GM18519 (cell line): ENCODE data around the gene NRARP.
A peak's percentile ranks its signal among the peaks of the same experiment; 100 is the strongest.
"Not testable (repeated sequence)": the region's sequence is repeated elsewhere in the genome, so short reads cannot be mapped to it uniquely, and the experiment has no call there.

Source experiments
- ATAC-seq: cut with Tn5 transposase; IDR thresholded peaks from one replicate; pipeline ENCODE4 v1.9.1; 2021; ENCODE audit warnings: mild to moderate bottlenecking, moderate library complexity; ENCODE audit not compliant: unreplicated experiment, low FRiP score

NRARP gene, protein sequence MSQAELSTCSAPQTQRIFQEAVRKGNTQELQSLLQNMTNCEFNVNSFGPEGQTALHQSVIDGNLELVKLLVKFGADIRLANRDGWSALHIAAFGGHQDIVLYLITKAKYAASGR

DNA sequence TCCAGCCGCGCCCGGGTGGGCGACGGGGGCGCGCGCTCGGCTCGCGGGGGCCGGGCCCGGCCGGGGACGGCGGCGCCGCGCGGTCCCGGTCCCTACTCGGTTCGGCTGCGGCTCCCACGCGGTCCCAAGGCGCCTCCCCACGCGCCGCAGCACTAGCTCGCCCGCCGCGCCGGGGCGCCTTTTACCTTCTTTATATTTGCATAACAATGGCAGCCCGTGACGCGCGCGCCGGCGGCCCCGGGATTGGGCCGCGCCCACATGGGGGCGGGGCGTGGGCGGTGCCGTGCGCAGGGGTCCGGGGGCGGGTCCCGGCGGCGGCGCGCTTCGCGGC, at the start of gene NRARP:
Gene NRARP (minus strand): TSS at position 154 of the 331 bp plus-strand sequence. CDS start 343 bp downstream, outside the sequence.
- ATAC-seq = peak; percentile 55

DNA sequence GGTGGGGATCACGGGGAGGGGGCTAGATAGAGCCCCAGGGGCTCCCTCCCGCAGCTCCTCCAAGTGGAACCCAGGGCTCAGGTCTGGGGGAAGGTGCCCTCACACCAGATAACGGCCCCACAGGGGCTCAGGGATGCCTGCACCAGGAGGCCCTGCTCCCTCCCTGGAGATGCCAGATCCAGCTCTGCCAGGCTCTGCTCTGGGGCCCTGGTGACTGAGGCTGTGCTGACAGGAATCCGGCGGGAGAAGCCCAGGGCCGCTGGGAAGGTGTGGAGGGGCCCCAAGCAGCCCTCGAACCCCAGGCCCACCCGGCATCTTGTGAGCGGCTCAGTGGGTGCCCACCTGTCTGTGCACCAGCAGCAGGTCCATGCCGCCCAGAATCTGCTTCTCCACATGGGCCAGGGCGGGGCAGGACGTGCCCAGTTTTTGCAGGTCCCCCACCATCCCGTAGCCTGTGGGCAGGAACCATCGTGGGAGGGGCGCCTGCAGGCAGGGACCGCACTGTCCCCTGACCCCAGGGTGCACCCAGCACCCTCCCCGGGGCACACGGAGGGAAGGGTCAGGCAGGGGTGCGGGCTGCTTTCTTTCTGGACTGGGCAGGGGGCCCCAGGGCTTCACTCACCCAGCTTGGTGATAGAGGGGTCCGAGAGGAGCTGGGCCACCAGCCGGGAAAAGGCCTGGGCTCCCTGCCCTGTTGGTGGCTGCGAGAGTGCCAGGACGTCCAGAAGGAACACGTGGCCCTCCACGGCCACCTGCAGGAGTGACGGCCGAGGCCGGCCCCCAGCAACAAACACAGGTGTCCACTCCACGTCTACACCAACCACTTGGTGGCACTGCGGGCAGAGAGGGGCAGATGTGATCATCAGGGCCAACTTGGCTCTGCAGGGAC, 48.9 kb upstream of the NRARP start:
- no peak for ATAC-seq

DNA sequence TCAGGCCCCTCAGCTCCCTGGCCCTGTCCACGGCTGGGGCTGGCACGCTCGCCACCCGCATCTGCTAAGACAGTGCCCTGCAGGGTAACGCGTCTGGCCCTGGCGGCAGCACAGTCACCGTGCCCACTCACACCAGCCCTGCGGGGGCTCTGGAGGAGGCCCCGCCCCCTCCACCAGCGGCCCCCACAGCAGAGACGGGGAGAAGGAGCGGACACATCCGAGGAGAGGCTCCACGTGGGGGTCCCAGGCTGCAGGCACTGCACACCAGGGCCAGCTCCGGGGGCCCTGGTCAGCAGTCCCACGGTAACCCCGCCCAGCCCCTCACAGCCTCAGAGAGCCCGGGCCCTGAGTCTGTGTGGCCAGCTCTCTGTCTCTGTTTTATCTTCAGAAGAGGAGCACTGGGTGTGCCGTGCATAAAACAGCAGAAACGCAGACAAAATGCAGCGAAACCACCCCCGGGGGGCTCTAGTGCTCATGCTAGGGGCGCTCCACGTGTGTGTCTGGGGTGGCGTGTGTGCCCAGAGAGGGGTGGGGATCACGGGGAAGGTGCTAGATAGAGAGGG, 47.5 kb upstream of the NRARP start:
- ATAC-seq = no peak

DNA sequence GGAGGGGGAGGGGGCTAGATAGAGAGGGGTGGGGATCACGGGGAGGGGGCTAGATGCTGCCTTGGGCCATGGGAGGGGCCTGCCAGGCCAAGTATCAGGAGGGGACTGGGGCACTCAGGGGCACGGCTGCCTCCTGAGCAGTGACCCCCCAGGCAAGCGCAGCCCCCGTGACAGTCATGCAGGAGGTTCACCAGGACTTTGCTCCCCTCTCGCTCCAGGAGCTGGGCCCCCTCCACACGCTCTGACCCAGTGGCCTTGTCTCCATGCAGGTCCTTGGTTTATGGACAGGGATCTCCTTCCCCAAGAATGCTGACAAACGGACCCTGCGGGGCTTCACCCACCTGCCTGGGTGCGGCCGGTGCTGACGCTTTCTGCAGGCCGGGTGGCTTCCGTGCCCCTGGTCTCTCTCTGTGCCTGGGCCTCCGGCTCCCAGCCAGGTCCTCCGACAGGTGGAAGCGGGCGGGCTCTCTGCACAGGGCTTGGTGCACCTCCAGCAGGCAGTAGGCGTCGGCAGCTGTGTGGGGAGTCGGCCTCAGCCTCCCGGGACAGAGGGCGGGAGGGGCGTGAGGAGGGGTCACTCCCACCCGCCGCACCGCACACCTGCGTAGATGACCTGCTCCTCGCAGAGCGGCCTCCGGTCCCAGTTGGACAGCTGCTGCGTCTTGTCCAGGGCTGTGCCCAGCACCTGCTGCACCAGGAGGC, 46.8 kb upstream of the NRARP start:
- ATAC-seq = no peak

DNA sequence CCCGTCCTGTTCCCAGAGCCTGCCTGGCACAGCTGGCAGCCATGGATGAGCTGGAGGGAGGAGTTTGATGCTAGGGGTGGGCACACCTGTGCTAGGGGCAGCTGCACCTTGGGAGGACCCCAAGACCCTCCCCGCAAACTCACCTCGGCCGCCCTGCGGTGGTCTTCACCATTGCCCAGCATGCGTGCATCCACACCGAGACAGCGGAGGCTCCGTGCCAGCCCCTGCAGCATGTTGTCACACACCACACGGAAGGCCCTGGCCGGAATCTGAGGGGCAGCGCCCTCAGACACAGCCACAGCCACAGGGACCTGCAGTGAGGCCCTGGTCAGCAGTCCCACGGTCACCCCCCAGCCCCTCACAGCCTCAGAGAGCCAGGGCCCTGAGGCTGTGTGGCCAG, 45.9 kb upstream of the NRARP start:
- no peak for ATAC-seq

DNA sequence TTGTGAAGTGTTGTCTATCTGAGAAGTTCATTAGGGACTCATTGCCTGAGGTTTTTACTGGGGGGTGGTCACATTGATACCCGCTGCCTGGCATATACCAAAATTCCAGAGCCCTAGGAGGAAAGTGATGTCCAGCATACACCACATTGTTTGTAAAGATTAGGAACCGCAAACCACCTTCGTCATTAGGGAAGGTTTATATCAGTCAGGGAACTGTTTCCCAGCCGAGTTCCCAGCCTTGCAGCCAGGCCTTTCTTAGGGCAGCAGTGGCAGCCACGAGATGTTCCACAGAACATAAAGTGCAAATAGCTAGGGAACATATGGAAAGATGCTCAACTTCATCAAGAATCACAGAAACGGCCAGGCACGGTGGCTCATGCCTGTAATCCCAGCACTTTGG, 40.4 kb upstream of the NRARP start:
- ATAC-seq = no peak

DNA sequence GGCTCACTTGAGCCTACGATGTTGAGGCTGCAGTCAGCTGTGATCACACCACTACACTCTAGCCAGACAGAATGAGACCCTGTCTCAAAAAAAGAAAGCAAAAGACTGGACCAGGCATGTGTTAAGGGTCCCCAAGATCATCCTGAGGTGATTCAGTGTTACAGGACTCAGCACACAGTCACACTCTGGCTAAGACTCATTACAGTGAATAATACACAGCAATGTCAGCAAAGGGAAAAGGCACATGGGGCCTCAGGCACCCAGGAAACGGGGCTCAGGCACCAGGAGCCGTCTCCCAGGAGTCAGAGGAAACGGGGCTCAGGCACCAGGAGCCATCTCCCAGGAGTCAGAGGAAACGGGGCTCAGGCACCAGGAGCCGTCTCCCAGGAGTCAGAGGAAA, 39.2 kb upstream of the NRARP start:
- ATAC-seq = no peak

DNA sequence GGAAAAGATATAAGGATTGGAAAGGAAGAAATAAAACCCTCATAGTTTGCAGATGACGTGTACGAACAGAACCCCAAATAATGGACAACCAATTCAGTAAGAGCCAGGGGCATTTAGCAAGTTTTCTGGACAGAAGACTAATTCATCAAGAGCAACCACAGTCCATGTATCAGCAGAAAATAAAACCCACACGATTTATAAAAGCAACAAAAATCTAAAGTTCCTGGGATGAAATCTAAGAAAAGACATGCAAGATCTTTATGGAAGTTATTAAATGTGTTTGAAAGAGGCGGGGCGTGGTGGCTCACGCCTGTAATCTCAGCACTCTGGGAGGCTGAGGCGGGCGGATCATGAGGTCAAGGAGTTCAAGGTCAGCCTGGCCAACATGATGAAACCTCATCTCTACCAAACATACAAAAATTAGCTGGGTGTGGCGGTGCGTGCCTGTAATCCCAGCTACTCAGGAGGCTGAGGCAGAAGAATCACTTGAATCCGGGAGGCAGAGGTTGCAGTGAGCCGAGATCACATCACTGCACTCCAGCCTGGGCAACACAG, 37.9 kb upstream of the NRARP start:
- ATAC-seq = not testable (repeated sequence)

DNA sequence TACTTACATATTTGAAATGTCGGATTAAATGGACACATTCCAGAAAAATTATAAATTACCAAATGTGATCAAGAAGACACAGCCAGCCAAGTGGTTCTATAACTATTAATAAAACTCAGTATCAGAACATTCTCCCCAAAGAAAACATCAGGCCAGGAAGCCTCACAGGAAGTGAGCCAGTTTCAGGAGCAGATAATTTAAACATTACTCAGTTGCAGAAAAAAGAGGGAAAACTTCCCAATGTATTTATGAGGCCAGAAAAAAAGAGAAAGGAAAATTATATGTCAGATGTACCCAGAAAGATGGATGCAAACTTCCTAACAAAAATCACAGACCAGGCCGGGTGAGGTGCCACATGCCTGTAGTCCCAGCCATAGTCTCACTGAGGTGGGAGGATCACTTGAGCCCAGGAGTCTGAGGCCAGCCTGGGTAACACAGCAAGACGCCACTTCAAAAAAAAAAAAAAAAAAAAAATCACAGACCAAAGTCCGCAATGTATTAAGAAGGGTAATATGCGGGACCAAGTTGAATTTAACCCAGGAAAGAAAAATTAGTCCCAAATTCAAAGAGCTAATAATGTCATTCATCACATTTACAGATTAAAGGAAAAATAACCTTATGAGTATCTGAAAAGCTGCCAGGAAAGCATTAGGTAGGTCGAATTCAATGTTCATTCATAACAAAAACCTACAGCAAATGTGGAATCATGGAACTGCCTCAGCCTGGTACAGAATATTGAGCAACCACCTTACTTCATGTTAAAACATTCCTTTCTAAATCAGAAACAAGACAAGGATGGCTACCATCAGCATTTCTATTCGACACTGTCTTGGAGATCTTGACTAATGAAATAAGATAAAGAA, 37.2 kb upstream of the NRARP start:
- ATAC-seq = no peak

DNA sequence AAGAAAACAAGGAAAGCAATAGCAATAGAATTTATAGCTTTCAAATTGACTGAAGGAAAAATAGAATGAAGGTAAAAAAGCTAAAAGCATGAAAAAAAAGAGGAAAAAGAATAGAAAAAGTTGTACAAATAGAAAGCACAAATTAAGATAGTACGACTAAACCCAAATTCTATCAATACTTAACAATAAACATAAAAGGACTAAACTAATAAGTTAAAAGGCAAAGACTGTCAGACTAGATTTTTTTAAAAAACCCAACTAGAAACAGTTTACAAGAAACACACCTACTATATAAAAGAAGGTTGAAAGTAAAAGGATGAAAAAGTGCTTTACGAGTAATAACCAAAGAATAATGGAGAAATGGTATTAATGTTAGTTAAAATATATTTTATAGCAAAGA, 34.7 kb upstream of the NRARP start:
- no peak for ATAC-seq

DNA sequence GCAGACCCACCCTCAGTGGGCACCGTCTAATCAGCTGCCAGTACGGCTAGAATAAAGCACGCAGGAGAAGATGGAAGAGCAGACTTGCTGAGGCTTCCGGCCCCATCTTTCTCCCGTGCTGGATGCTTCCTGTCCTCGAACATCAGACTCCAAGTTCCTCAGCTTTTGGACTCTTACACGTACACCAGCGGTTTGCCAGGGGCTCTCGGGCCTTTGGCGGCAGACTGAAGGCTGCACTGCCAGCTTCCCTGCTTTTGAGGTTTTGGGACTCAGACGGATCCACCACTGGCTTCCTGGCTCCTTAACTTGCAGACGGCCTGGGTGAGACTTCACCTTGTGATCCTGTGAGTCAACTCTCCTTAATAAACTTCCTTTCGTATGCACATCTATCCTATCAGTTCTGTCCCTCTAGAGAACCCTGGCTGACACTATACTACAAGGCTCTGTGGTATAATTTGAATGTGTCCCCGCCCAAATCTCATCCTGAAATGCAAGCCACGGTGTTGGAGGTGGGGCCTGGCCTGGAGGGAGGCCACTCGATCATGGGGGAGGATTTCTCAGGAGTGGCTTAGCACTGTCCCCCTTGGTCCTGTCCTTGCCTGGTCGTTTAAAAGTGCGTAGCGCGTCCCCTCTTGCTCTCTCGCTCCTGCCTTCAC, 31.1 kb upstream of the NRARP start:
- no peak for ATAC-seq

DNA sequence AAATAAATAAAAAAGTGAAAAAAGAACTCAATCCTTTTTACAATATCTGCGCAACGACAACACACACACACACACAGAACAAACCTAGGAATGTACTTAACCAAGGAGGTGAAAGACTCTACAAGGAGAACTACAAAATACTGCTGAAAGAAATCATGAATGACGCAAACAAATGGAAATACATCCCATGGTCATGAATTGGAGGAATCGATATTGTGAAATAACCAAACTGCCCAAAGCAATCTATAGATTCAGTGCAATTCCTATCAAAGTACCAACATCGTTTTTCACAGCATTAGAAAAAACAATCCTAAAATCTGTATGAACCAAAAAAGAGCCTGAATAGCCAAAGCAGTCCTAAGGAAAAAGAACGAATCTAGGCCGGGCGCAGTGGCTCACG, 29.9 kb upstream of the NRARP start:
- no peak for ATAC-seq

DNA sequence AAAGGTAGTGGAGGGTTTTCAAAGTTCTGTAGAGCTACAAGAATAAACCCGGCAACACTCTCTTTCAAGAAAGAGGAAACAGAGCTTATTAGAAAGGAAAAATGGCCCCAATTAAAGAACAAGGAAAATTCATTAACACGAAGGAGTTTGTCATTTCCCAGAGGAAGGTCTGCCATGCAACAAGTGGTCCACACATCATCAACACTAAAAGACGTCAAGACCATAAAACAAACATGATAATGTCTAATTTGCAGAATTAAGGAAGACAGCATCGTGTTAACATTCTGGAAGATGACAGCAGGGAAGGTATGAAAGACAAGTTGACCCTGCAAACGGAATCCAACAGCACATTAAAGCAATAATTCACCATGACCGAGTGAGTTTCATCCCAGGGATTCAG, 28.6 kb upstream of the NRARP start:
- no peak for ATAC-seq

DNA sequence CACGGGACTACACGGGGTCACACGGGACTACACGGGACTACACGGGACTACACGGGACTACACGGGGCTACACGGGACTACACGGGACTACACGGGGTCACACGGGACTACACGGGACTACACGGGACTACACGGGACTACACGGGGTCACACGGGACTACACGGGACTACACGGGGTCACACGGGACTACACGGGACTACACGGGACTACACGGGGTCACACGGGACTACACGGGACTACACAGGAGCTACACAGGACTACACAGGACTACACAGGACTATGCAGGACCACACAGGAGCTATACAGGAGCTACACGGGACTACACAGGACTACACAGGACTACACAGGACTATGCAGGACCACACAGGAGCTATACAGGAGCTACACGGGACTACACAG, 27.5 kb upstream of the NRARP start:
- ATAC-seq = not testable (repeated sequence)

DNA sequence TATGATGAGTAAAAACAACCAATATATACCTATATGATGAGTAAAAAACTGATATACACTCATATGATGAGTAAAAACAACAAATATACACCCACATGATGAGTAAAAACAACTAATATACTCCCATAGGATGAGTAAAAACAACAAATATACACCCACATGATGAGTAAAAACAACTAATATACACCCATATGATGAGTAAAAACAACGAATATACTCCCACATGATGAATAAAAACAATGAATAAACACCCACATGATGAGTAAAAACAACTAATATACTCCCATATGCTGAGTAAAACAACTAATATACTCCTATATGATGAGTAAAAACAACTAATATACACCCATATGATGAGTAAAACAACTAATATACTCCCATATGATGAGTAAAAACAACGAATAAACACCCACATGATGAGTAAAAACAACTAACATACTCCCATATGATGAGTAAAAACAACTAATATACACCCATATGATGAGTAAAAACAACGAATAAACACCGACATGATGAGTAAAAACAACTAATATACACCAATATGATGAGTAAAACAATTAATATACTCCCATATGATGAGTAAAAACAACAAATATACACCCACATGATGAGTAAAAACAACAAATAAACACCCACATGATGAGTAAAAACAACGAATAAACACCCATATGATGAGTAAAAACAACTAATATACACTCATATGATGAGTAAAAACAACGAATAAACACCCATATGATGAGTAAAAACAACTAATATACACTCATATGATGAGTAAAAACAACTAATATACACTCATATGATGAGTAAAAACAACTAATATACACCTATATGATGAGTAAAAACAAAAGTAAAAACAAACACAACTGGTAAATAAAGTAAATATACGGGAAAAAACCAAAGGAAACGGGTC, 25.8 kb upstream of the NRARP start:
- ATAC-seq = not testable (repeated sequence)

DNA sequence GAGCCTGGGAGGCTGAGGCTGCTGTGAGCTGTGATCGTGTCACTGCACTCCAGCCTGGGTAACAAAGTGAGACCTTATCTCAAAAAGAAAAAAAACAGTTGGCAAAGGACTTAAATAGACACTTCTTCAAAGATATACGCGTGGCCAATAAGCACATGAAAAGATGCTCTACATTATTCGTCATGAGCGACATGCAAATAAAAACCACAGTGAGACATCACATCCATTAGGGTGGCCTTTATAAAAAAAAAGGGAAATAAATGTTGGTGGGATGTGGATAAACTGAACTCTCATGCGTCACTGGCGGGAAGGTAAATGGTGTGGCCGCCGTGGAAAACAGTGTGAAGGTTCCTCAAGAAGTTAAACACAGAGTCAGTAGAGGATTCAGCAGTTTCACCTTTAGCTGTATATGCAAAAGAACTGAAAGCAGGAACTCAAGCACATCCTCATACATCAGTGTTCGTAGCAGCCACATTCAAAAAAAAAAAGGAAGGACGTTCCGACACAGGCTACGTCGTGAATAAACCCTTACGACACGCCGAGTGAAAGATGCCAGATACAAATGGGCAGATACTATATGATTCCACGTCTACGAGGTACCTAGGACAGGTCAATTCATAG, 24.5 kb upstream of the NRARP start:
- ATAC-seq = no peak

DNA sequence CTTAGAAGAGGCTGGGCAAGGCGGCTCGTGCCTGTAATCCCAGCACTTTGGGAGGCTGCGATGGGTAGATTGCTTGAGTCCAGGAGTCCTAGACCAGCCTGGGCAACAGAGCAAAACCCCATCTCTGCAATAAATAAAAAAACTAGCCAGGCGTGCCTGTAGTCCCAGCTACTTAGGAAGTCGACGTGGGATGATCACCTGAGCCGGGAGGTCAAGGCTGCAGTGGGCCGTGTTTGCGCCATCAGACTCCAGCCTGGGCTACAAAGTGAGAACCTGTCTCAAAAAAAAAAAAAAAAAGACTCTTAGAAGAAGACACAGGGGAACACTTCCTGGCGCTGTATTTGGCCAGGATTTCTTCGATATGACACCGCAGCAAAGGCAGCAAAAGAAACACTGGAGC, 23.7 kb upstream of the NRARP start:
- ATAC-seq = no peak

DNA sequence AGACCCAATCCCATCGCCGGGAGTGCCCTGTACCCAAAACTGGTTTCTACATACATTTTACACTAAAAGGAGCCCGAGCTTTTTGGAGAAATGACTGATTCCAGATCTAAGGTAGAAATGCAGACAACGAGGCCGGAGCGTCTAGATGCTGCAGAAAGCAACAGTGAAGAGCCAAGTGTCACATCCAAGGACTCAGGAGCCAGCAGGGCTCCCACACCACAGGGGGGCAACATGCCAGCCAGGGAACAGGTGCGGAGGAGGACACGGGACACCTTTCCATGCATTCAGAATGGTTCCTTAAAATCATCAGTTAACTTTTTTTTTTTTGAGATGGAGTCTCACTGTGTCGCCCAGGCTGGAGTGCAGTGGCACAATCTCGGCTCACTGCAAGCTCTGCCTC, 23.1 kb upstream of the NRARP start:
- no peak for ATAC-seq
